GM12878 (cell line): ENCODE results near the gene FLT1. TPM values are rescaled to one million over a fixed set of nuclear protein-coding genes. Genes with fewer than 3 reads are reported as not detected.

Source experiments
- ATAC-seq: fragments of 200-7000 bp; cut with Tn5 transposase; 3 replicates; pipeline ENCODE4 v1.9.1; 2020; ENCODE audit warnings: mild to moderate bottlenecking, moderate library complexity
- BruUV-seq: library from RNA; stranded (reverse); fragments of 400-500 nt; replicated peaks from 2 replicates; lab custom pipeline; 2021; lab: Mats Ljungman, UMichigan
- CTCF ChIA-PET: fragments of 300-600 bp; sonication (Branson Sonifier 250); formaldehyde crosslinking; extraction: SDS; loops from one replicate; lab custom pipeline; 2021; ENCODE audit warnings: inconsistent platforms; lab: Yijun Ruan, JAX
- POLR2A ChIA-PET: fragments of 350-600 bp; formaldehyde crosslinking; extraction: SDS; loops from one replicate; lab custom pipeline; 2021; ENCODE audit warnings: inconsistent platforms; lab: Charles Lee
- RAD21 ChIA-PET: fragments of 300-600 bp; sonication (Branson Sonifier 250); formaldehyde crosslinking; loops from one replicate; lab custom pipeline; 2023; ENCODE audit warnings: antibody characterized with exemption; ENCODE audit not compliant: unreplicated experiment; lab: Charles Lee
- SMC1A ChIA-PET: fragments of 300-600 bp; sonication (Branson Sonifier 250); formaldehyde crosslinking; loops from one replicate; lab custom pipeline; 2023; ENCODE audit not compliant: unreplicated experiment, uncharacterized antibody; lab: Charles Lee
- DNase-seq: peaks from one replicate; pipeline ENCODE4 v3.0.0-alpha.2; 2011; ENCODE audit warnings: low read depth, low spot score
- FAIRE-seq: peaks from 3 replicates; lab custom pipeline; 2011; peaks lifted over from hg19 to GRCh38; lab: Jason Lieb, UNC
- H2AFZ ChIP-seq: 2 replicates; pipeline ENCODE4 v1.6.0; 2011; ENCODE audit warnings: low read depth, low read length, control low read depth; ENCODE audit not compliant: control insufficient read depth
- H3K27ac ChIP-seq: 2 replicates; pipeline ENCODE4 v1.5.1; 2011; ENCODE audit warnings: control low read depth; ENCODE audit not compliant: control insufficient read depth, insufficient read depth
- H3K27me3 ChIP-seq, 2 experiments: replicated peaks in 1 of 2; 2 replicates each; pipeline versions ENCODE4 v1.6.0 to v1.6.1; 2011; ENCODE audit warnings: low read length in 1 of 2; ENCODE audit not compliant: control insufficient read depth in 2 of 2, insufficient read depth in 2 of 2
- H3K36me3 ChIP-seq, 2 experiments: 2 replicates each; pipeline ENCODE4 v1.5.1; 2011; ENCODE audit warnings: low read length in 1 of 2; ENCODE audit not compliant: control insufficient read depth in 2 of 2, insufficient read depth in 2 of 2
- H3K4me1 ChIP-seq: 2 replicates; pipeline ENCODE4 v1.6.1; 2011; ENCODE audit warnings: mild to moderate bottlenecking, low read length, moderate library complexity, mixed read lengths; ENCODE audit not compliant: control insufficient read depth, insufficient read depth
- H3K4me2 ChIP-seq: 2 replicates; pipeline ENCODE4 v1.6.0; 2011; ENCODE audit warnings: control low read depth; ENCODE audit not compliant: control insufficient read depth, insufficient read depth
- H3K4me3 ChIP-seq: fragments of 200-600 bp; sonication (generic); 2 replicates; pipeline ENCODE4 v1.5.1; 2016
- H3K79me2 ChIP-seq: 2 replicates; pipeline ENCODE4 v1.6.0; 2011; ENCODE audit warnings: low read length; ENCODE audit not compliant: control insufficient read depth, insufficient read depth
- H3K9ac ChIP-seq: 2 replicates; pipeline ENCODE4 v1.8.0; 2011; ENCODE audit warnings: low read length, control low read depth, mixed read lengths; ENCODE audit not compliant: control insufficient read depth, insufficient read depth
- H3K9me3 ChIP-seq: replicated peaks from 3 replicates; pipeline ENCODE4 v1.5.1; 2011; ENCODE audit warnings: mild to moderate bottlenecking, low read length; ENCODE audit not compliant: control insufficient read depth, insufficient read depth
- H4K20me1 ChIP-seq: 2 replicates; pipeline ENCODE4 v1.6.0; 2011; ENCODE audit not compliant: control insufficient read depth, insufficient read depth
- ATF7 ChIP-seq: fragments of 450-650 bp; IDR thresholded peaks from 2 replicates; pipeline ENCODE4 v1.6.1; 2016; ENCODE audit warnings: low read depth, mild to moderate bottlenecking
- BHLHE40 ChIP-seq, 2 experiments: fragments of 450-650 bp in 1 of 2; IDR thresholded peaks; 2 replicates each; pipeline ENCODE4 v1.6.1; 2011 to 2017; ENCODE audit warnings: low read depth in 2 of 2, borderline replicate concordance in 1 of 2, improper control_type of control experiment in 1 of 2, low read length in 1 of 2, mild to moderate bottlenecking in 1 of 2
- BMI1 ChIP-seq: fragments of 450-650 bp; IDR thresholded peaks from 2 replicates; pipeline ENCODE4 v1.6.1; 2016; ENCODE audit warnings: mild to moderate bottlenecking, moderate library complexity, borderline replicate concordance
- CBX3 ChIP-seq: fragments of 200-600 bp; sonication (generic); IDR thresholded peaks from 2 replicates; pipeline ENCODE4 v1.6.1; 2016; ENCODE audit warnings: low read depth, borderline replicate concordance
- HCFC1 ChIP-seq: fragments of 150-350 bp; IDR thresholded peaks from 2 replicates; pipeline ENCODE4 v1.6.1; 2014; ENCODE audit warnings: low read length
- HDAC2 ChIP-seq: fragments of 200-600 bp; sonication (generic); IDR thresholded peaks from 2 replicates; pipeline ENCODE4 v1.6.1; 2017
- JUNB ChIP-seq: IDR thresholded peaks from 2 replicates; pipeline ENCODE4 v1.6.1; 2016; ENCODE audit warnings: antibody characterized with exemption, mild to moderate bottlenecking
- MTA3 ChIP-seq: IDR thresholded peaks from 2 replicates; pipeline ENCODE4 v1.6.1; 2012; ENCODE audit warnings: low read length, inconsistent platforms, borderline replicate concordance
- POU2F2 ChIP-seq: IDR thresholded peaks from 3 replicates; pipeline ENCODE4 v1.6.1; 2011; ENCODE audit warnings: low read depth, mild to moderate bottlenecking, low read length, borderline replicate concordance
- SRF ChIP-seq, 2 experiments: IDR thresholded peaks; 2 replicates each; pipeline ENCODE4 v1.6.1; 2011; ENCODE audit warnings: low read depth in 2 of 2, low read length in 2 of 2, mild to moderate bottlenecking in 1 of 2, moderate library complexity in 1 of 2
- SUZ12 ChIP-seq: fragments of 200-600 bp; sonication (generic); IDR thresholded peaks from one replicate; pipeline ENCODE4 v1.6.1; 2018; ENCODE audit warnings: antibody characterized with exemption, mild to moderate bottlenecking; ENCODE audit not compliant: unreplicated experiment
- TAF1 ChIP-seq: IDR thresholded peaks from 2 replicates; pipeline ENCODE4 v1.6.1; 2011; ENCODE audit warnings: mild to moderate bottlenecking, low read depth, low read length, borderline replicate concordance
- TCF7 ChIP-seq: IDR thresholded peaks from 2 replicates; pipeline ENCODE4 v1.6.1; 2014; ENCODE audit warnings: antibody characterized with exemption, borderline replicate concordance
- YBX1 ChIP-seq: fragments of 450-650 bp; IDR thresholded peaks from 2 replicates; pipeline ENCODE4 v1.6.1; 2016; ENCODE audit warnings: antibody characterized with exemption
- WGBS: methylation state at CpG from one replicate; pipeline ENCODE4 v1.1.6; 2016; ENCODE audit warnings: low lambda C conversion rate; ENCODE audit not compliant: insufficient replicate concordance, insufficient coverage; ENCODE audit errors: missing lambda C conversion rate; 5-methylcytosine and 5-hydroxymethylcytosine counted together
- in situ Hi-C: fragments of 300-500 bp; cut with MboI; formaldehyde crosslinking; loops from 9 replicates; pipeline ENCODE4 v1.14.3; 2018; ENCODE audit warnings: mixed read lengths
- intact Hi-C: fragments of 100-400 bp; cut with micrococcal nuclease; formaldehyde crosslinking; loops from one replicate; pipeline ENCODE4 v1.14.2; 2022; ENCODE audit not compliant: unreplicated experiment
- polyA plus RNA-seq, 11 experiments: library from polyadenylated mRNA; depleted of rRNA in 4 of 11; unstranded in 6 of 11; stranded (reverse) in 5 of 11; fragments of >200 nt; fragmentation: Nextera tagmentation in 4 of 11; fragmentation: Illumina TruSeq in 1 of 11; extraction: Ambion mirVana in 4 of 11; extraction: Trizol in 1 of 11; gene quantifications; 1 replicate in 1 of 11; 2 replicates in 10 of 11; pipeline versions ENCODE4 v1.2.1 to v1.2.3, GENCODE V29; 2011 to 2016; ENCODE audit warnings: inconsistent platforms in 2 of 11, missing spikeins in 2 of 11, low read depth in 1 of 11
- total RNA-seq, 4 experiments: library from RNA; depleted of rRNA in 3 of 4; stranded (reverse); fragments of >200 nt in 3 of 4; fragmentation: Illumina TruSeq in 1 of 4; extraction: Trizol in 1 of 4; gene quantifications; 2 replicates each; pipeline versions ENCODE4 v1.2.1 to v1.2.3, GENCODE V29; 2013 to 2021

Gene FLT1
- total and polyA plus RNA-seq, 10 of the 15 experiments (the other 5 are each of a cell fraction or from before 2014, with no cell fraction given), result 0.55 to 5.6 (median 0.84) TPM

- POLR2A ChIA-PET, result no interaction called here
- in situ Hi-C loops (no loop called here), intact Hi-C loops (no loop called here)
- Histone ChIP-seq H3K27me3 (peaks cover 17 to 33% of the 10 kb centered on the region in 2 experiments), H4K20me1 (no peaks in the 10 kb centered on the region), H3K36me3 (no peaks in the 10 kb centered on the region), H3K9ac (no peak overlapping the region), H3K27ac (no peak overlapping the region), H3K9me3 (no peaks in the 10 kb centered on the region), H3K79me2 (no peaks in the 10 kb centered on the region), H2AFZ (no peak overlapping the region; the same call in 1 of the 2 replicates), H3K4me2 (peak overlapping the region; percentile 86), H3K4me1 (no peaks in the 10 kb centered on the region), H3K4me3 (peak overlapping the region; percentile 58; the same call in 1 of the 2 replicates)
- FAIRE-seq (no peak), ATAC-seq (peak; percentile 17), DNase-seq (no peak)
- RAD21 ChIA-PET, result no interaction called here
- 14% methylated on average over 56 of the region's 60 CpGs for WGBS
- TF ChIP-seq SUZ12 (peak; percentile 85), HDAC2 (no peak)
- BruUV-seq, result no TSS peak
- CTCF ChIA-PET, result no interaction called here
- SMC1A ChIA-PET, result interaction anchor here (1.4 to 2.4 kb wide), 2 partner anchors 17 to 47 kb away, joined by 5 to 6 read pairs; no protein-coding TSS in a partner anchor
Measured at GRCh38 chr13:28493740-28494503, 1.0 kb downstream of the FLT1 start.

DNA sequence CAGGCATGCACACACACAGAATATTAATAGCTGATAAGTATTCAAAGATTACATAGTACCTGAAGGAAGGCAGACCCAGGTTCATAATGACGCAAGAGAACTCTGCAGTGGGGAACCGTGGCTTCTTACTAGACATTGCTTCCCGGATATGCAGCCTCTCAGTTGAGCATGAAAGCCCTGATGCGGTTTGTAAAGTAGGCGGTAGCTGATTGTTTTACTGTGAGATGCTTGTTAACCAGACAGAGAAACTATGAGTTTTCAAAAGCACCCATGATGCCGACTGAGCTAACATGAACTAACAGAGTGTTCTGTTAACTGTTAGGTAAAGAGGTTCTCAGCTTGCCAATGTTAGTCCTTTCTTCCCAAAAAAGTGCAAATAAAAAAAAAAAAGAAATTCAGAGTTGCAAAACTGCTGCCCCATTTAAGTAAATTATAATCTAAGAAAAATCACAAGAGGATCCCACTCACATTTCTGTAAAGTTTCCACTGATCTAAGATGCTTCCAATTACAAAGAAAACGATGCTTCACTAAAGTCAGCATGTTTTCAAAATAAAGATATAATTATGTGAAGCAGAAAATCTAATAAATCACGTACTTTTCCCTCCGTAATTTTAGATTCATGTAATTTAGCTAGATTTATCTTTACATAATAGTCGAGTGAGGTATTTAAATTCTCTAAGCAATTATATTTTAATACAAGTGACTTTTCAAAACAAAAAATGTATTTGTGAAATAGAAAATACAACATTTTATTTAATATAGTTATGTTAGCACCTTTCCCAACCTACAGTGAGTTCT, 2.2 kb downstream of the FLT1 start:
- Histone ChIP-seq H2AFZ (no peak overlapping the region), H3K79me2 (no peaks in the 10 kb centered on the region), H3K4me2 (no peak overlapping the region), H3K27ac (no peak overlapping the region), H3K27me3 (peaks cover 17 to 33% of the 10 kb centered on the region in 2 experiments), H3K36me3 (no peaks in the 10 kb centered on the region), H3K4me1 (no peaks in the 10 kb centered on the region), H3K9me3 (no peaks in the 10 kb centered on the region), H3K4me3 (no peak overlapping the region), H3K9ac (no peak overlapping the region), H4K20me1 (no peaks in the 10 kb centered on the region)
- ChIA-PET CTCF (interaction anchor here (0.6 to 1.6 kb wide), 4 partner anchors 30 to 178 kb away, joined by 3 to 5 read pairs (median 4); no protein-coding TSS in a partner anchor), SMC1A (interaction anchor here (0.6 to 2.4 kb wide), 8 partner anchors 15 to 167 kb away, joined by 3 to 6 read pairs (median 4); no protein-coding TSS in a partner anchor), POLR2A (no interaction called here), RAD21 (interaction anchor here (1.0 to 1.3 kb wide), 2 partner anchors 63 to 163 kb away, joined by 3 read pairs; no protein-coding TSS in a partner anchor)
- FAIRE-seq (no peak), DNase-seq (peak; percentile 28), ATAC-seq (peak; percentile 70)
- in situ Hi-C loops (no loop called here), intact Hi-C loops (no loop called here)
- TF ChIP-seq SRF (IDR thresholded peaks at IDR 0.05; ENCODE audit: low read depth in 2 of 2, low read length in 2 of 2), result no peak
- peak; percentile 47; the same call in 1 of the 2 replicates for TF ChIP-seq ATF7
- no peak for TF ChIP-seq YBX1
- TF ChIP-seq BHLHE40 (IDR thresholded peaks at IDR 0.05; ENCODE audit: borderline replicate concordance in 1 of 2, low read depth in 2 of 2, low read length in 1 of 2), result no peak
- TF ChIP-seq BMI1, result peak; percentile 61; the same call in 1 of the 2 replicates
- no peak for TF ChIP-seq HCFC1
- no peak for TF ChIP-seq TCF7
- TF ChIP-seq SUZ12, result no peak
- TF ChIP-seq MTA3, result no peak
- no peak for TF ChIP-seq CBX3
- TF ChIP-seq JUNB, result no peak
- no peak for TF ChIP-seq TAF1
- no peak; the same call in 2 of the 3 replicates for TF ChIP-seq POU2F2
- no TSS peak for BruUV-seq
- WGBS, result 25% methylated on average over 10 of the region's 10 CpGs
